NCI-H526 (cell line): Measurements from ENCODE around the gene ALDH1A1.

Experiments used
- DNase-seq, 2 experiments: peaks; one replicate each; lab custom pipeline; 2025; lab: John Stamatoyannopoulos, UW

Gene ALDH1A1

DNA sequence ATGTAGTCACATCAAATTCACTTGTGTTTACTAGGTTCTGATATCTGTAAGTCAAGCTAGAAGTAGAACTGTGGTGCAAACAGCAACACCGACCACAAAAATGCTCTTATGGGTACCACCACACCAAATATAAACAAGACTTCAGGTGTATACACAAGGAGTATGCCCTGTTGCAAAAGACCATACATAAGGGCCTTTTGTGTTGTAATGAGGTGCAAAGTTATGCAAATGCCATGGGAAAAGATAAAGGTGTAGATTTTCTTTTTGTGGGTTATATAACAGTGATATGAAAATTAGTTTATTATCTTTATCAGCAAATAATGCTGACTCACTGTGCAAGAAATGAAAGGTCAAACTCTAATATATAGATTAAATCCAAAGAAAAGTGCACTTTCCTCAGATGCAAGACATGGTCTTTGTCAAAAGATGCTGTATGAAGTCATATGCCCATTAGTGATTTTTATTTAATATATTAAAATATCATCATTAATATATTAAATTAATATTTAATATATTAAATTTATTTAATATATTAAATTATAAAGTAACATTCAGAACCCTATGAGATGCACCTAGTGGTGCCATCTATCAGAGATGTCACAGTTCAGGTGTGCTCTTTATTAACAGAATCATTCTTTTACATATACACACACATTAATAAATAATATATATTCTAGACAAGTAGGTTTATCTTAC lies 26.7 kb upstream of the ALDH1A1 start:
- DNase-seq, result peak; percentile 90 to 92

GRCh38 chr9:72978744-72979143 lies 25.9 kb upstream of the ALDH1A1 start:
- DNase-seq, result peak; percentile 52 to 56

- no peak for DNase-seq
These were observed 24.8 kb upstream of the ALDH1A1 start for GRCh38 chr9:72977670-72978069.

DNA sequence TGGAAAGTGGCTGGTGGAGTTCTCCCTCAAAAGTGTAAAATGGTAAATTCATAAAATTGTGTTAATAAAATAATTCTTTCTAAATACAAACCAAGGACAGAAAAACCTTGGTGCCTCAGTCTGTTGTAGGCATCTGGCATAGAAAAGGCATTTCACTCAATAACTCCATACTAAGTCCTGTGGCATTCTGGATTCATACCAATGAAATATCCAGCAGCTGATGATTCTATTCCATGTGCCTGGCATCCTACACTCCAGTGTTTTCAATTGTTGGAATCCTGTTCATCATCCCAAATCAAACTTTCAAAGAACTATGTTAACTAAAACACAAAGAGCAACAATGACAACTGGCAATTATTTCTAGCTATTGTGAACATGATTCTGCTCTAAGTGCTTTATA lies 21.6 kb upstream of the ALDH1A1 start:
- DNase-seq, result no peak

DNA sequence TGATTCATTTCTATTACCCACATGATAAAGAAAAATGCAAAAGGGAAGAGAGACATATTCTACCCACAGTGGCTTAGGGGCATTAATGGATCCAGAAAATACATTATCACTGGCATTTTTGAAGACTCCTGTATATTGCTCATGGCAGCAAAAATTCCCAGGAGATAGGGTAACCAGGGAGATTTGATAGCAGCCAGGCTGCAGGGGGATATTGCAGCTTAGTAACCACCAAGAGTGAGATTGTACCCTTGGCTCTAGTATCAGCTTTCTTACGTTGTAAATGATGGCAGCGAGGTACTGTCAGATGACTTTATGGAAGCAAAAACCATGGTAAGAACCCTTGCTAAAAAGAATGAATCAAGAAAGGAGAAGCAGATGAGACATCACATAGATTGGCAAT lies 19.8 kb upstream of the ALDH1A1 start:
- no peak for DNase-seq

DNA sequence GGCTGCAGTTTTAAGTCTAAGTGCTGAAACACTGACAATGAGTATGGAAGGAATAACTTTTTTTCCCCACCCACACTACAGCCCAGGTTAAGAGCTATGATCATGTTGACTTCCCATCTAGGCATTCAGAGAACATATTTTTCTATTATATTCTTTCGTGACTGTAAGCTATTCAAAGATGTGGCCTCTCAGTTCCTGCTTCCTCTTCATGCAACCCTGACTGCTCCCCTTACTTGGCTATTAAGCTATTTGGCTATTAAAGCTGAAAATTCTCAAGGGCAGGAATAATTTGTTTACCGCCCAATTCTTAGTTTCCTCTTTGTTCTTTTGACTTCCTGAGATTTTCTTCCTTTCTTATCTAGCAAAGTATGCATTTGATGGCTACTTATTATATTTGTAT lies 18.6 kb upstream of the ALDH1A1 start:
- DNase-seq, result no peak

DNA sequence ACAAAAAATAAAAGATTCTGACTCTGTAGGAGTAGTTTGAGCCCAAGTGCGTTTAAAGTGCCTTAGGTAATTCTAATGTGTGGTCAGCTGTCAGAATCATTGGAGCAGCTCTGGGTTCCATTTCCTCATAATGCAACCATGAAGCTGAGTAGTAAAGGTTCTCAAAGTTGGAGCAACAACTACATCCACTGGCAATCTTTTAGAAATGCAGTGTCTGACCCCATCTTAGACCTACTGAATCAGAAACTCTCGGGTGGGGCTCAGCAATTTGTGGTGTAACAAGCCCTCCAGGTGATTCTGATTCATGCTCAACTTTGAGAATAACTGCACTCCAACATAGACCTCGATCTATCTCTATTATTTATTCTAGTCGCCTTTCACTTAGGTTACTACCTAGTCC lies 7.6 kb upstream of the ALDH1A1 start:
- DNase-seq, result no peak

- no peak for DNase-seq
These were observed 5.8 kb upstream of the ALDH1A1 start for GRCh38 chr9:72958485-72959281.

DNA sequence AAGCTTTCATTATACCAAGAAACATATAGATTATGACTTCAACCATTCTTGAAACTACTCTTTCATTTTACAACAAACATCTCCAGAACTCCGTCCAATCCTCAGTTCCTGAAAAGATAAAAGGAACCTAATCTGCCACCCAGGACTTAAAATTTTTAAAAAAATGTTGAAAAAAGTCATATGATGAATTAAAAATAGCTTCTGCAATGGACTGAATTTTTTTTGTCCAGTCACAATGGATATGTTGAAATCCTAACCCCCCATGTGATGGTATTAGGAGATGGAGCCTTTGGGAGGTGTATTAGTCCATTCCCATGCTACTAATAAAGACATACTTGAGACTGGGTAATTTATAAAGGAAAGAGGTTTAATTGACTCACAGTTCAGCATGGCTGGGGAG lies 2.7 kb upstream of the ALDH1A1 start:
- DNase-seq, result no peak

- peak in 1 of 2 experiments; percentile 35 for DNase-seq
These were observed 2.2 kb upstream of the ALDH1A1 start for GRCh38 chr9:72955126-72955455.

GRCh38 chr9:72954431-72955125 lies 1.7 kb upstream of the ALDH1A1 start:
- DNase-seq, result peak; percentile 64 to 71

DNA sequence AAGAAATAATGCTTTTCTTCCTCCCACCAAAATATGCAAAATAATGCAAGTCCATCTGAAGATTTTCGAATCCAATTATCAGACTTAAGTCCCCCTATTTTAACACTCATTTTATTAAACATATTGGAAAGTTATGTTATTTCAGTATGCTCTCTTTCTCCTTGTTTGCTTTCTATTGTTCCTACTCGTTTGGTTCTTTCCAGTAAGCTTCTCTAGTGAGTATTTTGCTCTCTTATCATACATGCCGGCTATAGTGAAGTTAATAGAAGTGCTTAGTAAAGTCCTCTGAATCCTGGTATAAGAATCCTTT lies 517 bp downstream of the ALDH1A1 start:
- DNase-seq, result no peak

DNA sequence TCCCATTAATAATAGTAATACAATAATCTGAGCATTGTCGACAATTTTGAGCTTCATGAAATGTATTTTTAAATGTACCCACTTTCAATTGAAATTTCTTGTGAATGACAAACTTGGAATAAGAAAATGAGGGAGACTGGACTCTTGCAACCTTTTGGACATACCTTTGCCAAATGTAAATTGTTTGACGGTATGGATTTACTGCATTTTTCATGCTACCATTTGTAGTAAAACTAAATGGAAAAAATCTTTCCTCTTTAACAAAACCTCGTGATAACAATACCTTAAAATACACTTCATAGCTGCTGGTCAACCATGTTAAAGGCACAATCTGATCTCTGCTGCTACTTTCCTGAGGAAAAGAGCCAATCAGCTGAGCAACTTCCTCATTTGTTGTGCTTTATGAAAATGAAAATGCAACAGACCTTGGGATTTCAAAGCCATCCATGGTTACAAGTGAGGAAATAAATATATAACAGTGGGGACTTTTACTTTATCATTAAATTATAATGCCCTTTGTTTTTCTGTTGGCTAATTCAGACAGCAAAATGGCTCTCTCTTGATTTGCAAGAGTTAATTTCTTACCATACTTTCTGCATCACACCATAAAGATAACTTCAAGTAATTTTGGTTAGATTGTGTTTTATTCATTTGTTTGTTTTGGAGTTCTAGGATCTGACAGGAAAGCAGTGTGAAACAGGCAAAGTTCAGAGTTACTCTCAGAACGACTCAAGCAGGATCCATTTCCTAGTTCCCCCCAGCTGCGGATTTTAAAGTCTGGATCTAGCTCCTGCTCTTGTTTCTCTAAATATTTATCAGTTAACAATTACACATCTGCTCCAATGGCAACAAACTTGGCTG lies 1.1 kb downstream of the ALDH1A1 start:
- DNase-seq, result peak in 1 of 2 experiments; percentile 26

DNA sequence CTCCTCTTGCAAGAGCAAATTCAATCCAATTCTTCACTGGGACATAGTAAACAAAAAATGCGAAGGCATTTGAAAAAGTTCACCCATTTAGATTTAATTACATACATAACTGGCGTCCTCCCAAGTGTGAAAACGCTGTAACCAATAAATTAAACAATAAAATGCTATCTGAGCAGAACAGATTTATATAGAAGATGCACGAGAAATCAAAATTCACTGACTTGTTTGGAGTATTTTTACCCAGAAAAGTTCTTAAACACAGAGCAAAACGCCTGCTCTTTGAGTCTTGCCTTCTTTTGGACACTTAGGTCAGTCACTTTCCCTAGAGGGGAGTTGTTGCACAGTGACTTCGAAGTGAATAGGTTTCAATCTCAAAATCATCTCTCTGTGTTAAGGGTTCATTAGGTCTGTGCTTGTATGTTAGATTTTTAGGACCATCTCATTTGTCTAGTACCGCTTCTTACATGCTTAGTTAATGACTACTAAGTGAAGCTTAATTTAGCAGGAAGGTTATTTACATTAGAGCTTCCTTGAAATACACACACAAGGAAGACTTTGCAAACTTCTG lies 1.9 kb downstream of the ALDH1A1 start:
- DNase-seq, result peak in 1 of 2 experiments; percentile 12

DNA sequence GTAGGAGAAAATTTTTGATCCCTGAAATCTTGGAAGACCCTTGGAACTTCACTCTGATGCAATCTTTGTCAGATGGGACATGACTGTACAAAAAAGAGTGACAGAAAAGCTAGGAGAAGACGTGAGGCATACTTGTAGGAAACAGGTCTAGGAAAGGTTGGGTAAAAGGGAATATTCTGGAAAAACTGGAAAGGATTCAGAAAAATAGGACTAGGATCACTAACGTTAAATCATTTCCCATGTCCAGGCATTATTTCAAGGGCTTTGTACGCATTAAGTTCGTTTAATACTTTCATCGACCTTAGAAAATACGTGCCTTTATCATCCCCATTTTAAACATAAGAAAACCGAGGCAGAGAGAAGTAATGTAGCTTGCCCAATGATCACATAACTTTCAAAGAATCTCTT lies 2.9 kb downstream of the ALDH1A1 start:
- no peak for DNase-seq

DNA sequence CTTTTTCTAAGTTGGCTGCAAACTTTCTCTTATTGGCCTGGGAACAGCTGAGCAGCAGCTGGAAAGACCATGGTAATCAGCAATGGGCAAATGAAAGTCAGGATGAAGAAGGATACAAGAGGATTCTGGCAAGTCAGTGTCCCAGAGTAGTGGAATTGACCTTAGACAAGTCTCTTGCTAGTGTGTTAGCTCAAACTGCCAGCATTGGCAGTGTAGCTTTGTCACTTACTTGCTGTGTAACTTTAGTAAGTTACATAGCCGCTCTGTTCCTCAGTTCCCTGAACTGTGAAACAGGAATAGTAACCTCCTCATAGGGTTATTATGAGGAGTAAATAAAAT lies 3.6 kb downstream of the ALDH1A1 start:
- no peak for DNase-seq

- DNase-seq, result no peak
These were observed 4.1 kb downstream of the ALDH1A1 start for GRCh38 chr9:72948575-72949243.

DNA sequence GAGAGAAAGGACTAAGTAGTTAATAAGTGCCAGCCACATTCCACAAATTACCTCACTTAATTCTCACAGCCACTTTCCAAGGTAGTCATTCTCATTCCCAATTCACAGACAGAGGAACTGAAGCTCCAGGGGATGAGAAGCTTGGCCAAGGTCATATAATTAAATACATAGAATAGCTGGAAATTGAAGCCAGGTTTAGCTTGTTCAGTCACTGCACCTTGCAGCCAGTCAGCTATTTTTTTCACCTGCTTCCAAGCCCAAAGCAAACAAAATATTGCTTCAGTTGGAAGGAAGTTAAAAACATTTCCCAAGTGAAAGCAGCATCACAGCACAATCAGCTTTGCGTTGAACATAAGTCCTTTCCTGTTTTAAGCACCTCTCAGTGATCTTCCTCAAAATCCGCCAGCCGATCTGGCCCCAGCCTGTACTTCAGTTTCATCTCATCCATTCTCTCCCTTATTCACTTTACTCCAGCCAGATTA lies 4.8 kb downstream of the ALDH1A1 start:
- no peak for DNase-seq

GRCh38 chr9:72946821-72947220 lies 6.0 kb downstream of the ALDH1A1 start:
- no peak for DNase-seq

GRCh38 chr9:72946318-72946717 lies 6.5 kb downstream of the ALDH1A1 start:
- no peak for DNase-seq

GRCh38 chr9:72945391-72945790 lies 7.5 kb downstream of the ALDH1A1 start:
- DNase-seq, result no peak
